ENCODE data around the gene DIS3L2.
"Not testable (repeated sequence)": the region's sequence is repeated elsewhere in the genome, so short reads cannot be mapped to it uniquely, and the experiment has no call there.

Gene DIS3L2

DNA sequence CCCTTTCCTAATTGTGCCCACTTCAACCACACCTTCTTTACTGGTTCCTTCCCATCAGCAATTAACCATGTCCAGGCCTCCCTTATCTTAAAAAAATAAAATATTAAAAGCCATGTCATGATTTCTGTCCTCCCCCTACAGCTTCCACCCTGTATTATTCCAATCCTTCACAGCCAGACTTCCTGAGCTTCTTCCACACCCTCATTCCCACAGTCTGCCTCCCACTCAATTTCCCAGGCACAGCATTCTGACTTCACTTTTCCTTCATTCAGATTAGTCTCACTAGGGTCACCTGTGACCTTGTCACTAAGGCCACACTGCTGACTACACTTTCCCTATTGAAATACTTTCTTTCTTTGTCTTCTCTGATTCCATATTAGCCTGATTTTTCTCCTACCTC, 159.4 kb downstream of the DIS3L2 start:
- DNase-seq (ENCODE audit: low spot score) = no peak

GRCh38 chr2:232124309-232124708, 162.8 kb downstream of the DIS3L2 start:
- no peak for DNase-seq (ENCODE audit: low spot score)

DNA sequence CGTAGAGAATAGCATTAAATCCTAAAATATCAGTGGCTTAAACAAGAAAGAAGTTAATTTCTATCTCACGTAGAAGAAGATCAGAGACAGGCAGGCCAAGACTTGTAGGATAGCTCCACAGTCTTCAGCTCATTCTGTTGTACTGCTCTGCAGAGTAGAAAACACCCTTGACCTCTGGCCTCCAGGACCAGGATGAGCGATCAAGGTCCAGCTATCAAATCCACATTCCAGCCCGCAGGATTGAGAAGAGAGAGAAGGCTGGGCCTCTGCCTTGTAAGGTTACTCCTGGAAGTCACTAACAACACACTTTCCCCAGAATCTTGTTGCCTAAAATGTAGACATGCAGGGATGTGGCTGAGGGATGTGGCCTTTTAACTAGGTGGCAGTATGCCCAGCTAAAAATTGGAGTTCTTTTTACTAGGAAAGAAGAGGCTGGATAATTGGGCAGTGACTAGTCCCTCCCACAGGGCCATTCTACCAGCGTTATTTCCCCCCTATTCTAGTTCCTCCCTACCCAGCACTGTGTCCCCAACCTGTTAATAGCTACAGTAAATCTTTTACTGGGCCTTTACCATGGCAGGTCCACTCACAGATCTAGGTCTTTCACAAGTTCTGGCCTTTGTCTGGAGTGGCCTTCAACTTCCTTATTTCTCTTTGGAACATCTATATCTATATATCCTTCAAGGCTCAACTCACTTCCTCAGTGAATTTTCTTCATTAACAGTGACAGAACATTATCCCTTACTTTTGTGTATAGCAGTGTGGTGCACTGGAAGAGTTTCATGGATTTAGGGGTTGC, 165.0 kb downstream of the DIS3L2 start:
- DNase-seq (ENCODE audit: low spot score) = no peak

DNA sequence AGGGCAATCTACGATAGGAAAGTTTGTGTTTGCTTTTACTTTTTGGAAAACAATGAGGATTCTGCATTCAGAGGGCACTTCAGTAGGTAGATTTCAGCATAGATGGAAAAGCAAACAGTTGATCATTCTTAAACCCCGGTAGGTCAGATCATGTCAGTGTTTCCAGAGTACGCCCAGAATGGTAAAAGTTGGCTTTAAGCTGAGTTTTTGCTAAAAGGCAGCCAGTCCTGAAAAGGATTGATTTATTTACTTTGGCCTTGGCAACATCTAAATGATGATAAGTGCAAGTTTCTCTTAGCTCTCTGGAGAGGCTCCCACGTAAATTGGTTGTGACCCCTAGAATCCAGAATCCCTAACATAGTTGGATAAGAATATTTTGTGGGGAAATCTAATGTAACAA, 168.0 kb downstream of the DIS3L2 start:
- no peak for DNase-seq (ENCODE audit: low spot score)

DNA sequence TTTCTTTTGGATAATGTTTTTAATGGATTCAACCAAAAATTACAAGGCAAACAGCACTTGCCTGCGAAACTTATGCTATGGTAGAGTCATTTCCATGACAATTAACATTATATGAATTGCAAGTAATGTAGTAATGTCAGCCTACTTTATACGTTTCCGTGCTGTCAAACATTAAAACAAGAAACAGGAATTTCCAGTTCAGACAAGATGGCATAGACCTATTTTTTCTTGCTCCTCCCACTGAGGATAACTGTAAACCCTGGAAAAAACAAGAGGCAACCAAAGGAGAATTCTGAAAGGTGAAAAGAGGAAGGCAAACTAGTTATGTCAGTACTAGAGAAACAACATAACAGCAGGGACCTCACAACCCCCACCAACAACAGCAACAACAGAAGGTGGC, 170.7 kb downstream of the DIS3L2 start:
- DNase-seq (ENCODE audit: low spot score) = no peak

DNA sequence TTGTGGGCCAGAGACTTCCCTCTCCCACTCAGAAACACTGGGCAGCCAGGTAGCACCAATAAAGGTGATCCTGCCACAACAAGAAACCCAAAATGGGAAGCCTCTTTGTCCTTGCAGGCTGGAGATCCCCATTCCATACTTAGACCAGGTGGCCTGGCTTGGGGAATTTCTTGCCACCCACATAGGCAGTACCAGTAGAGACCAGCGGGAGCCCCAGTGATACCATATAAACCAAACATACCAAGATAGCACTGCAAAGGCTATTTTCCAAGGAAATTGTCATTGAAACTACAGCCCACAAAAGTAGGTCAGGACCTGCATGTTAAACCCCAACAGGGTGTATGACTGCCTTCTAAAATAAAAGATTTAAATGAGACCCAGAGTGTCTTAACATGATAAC, 171.6 kb downstream of the DIS3L2 start:
- DNase-seq (ENCODE audit: low spot score) = no peak

GRCh38 chr2:232134939-232135338, 173.4 kb downstream of the DIS3L2 start:
- no peak for DNase-seq (ENCODE audit: low spot score)

DNA sequence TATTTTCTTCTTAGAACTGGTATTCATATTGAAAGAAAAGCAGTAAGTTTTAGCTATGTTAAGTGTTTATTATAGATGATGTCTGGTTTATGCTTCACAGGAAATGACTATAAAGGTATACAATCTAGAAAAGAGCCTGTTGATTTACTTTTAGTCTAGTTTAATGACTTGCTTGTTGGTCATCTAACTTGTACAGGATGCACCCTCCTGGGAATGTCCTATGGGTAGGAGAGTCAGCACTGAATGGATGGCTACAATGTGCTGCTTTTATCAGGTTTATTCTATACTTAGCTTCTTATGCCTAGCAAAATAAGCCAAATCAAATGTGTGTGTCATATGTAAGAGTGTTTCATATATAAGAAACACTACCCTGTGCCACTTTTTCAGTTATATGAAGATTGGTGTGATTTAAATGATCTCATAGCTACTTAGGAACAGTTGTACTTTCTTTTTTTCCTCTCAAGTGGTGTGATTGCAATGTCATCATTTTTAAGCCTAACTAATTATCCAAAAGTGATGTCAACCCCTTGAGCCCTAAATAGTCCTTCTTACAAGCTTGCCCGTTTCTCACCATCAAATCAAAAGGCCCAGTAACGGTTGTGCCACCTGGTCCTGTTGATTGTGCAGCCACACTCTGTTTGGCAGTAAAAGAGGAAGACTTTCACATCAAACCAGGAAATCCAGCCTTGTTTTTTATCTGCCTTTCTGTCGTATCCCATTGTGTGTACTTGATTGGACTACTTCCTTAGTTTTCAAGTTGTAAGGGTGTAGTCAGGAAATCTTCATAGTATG, 176.0 kb downstream of the DIS3L2 start:
- DNase-seq (ENCODE audit: low spot score) = no peak

- DNase-seq (ENCODE audit: low spot score) = no peak
Observed at GRCh38 chr2:232138441-232138840, 176.9 kb downstream of the DIS3L2 start.

DNA sequence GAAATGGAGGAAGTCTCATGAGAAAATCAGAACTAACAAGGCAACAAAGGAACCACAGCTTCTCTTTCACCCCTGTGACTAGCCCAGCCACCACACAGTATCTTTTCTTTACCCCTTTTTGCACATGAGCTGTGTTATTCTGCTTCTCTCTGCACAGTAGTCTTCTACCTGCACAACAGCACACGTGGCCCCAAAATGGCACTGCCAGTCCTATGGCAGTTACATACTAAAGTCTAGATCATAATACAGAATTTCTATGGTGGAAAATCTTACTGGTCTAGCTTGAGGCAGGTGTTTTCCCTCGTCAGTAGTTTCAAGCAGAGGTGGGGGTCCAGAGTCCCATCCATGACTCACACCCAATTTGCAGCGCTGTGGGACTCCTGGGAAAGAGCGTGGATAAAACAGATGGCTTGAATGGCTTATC, 177.7 kb downstream of the DIS3L2 start:
- no peak for DNase-seq (ENCODE audit: low spot score)

DNA sequence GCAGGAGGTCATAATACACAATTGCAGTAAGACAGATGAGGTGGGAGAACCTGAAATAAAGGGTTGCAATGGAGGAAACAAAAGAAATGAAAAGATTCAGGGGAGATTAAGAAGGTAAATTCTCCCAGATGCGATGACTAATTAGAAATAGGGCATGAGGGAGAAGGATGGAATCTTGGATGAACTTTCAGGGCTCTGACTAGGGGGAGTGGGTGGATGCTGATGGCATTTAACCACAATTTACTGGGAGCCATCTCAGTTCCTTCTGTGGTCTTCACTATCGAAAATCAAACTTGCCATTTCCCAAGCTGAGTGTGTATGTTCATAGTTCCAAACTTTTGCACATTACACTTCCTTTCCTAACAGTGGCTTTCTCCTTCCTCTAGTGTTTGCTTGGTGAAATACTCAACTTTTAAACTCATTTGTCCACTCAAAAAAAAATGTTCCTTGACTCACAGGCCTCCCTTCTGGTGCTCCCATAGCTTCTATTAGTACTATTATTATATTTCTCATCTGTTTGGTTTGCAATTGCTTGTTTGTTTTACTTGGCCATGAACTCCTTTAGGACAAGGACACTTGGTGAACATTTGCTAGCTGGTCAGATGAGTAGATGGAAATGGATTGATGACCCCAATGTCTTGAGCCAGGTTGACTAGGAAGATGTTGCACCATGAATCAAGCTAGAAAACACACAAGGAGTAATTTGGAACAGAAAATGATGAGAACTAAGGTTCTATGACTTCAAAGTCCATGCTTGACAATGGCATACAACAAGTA, 178.5 kb downstream of the DIS3L2 start:
- no peak for DNase-seq (ENCODE audit: low spot score)

- no peak for DNase-seq (ENCODE audit: low spot score)
Observed at GRCh38 chr2:232141591-232141990, 180.1 kb downstream of the DIS3L2 start.

GRCh38 chr2:232142049-232142448, 180.5 kb downstream of the DIS3L2 start:
- no peak for DNase-seq (ENCODE audit: low spot score)

- no peak for DNase-seq (ENCODE audit: low spot score)
Observed at GRCh38 chr2:232142502-232142901, 181.0 kb downstream of the DIS3L2 start.

- no peak for DNase-seq (ENCODE audit: low spot score)
Observed at GRCh38 chr2:232146294-232146693, 184.8 kb downstream of the DIS3L2 start.

GRCh38 chr2:232147440-232148077, 186.0 kb downstream of the DIS3L2 start:
- DNase-seq (ENCODE audit: low spot score) = no peak

DNA sequence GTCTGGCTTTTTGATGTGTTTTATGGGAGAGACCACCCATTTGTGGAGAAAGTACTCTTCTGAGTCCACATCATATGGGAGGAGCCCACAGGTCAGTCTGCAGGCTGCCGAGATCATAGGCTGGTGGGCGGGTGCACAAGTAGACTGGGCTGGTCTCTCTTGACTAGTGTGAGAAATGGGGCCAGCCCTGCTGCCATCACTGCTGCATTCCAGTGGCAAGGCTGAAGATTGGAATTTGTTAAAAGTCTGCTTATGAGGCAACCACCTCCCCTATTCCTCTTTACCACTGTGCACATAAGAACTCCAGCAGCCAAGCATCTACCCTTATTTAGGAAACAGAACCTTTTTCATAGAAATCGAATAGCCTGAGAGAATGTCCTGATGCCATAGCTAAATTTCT, 200.7 kb downstream of the DIS3L2 start:
- DNase-seq (ENCODE audit: low spot score) = no peak

DNA sequence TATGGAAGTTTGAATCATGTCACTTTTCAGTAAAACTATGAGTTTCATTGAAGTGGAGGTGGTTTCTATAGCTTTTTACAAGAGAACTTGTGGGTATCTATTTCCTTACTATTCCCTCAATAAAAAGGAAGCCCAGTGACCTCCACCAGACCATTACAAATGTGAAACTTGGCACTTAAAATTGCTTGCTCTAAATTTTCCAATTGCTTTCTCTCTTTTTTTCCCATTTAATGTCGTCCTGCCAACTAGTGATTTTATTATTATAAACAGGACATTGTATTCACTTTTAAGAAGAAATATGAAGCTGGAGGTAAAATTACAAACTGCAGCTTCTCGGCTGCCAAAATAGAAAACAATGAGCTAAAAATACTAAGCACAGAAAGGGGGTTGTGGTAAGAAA, 208.9 kb downstream of the DIS3L2 start:
- no peak for DNase-seq (ENCODE audit: low spot score)

DNA sequence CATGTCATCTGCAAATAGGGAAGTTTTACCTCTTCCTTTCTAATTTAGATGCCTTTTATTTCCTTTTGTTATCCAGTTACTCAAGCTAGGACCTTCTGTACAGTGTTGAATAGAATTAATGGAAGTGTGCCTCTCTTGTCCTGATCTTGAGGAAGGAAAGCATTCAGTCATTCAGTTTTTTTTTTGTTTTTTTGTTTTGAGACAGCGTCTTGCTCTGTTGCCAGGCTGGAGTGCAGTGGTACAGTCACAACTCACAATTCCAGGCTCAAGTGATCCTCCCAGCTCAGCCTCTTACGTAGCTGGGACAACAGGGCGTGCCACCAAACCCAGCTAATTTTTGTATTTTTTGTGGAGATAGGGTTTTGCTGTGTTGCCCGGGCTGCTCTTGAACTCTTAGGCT, 213.1 kb downstream of the DIS3L2 start:
- no peak for DNase-seq (ENCODE audit: low spot score)

- DNase-seq (ENCODE audit: low spot score) = not testable (repeated sequence)
Observed at GRCh38 chr2:232176587-232176986, 215.1 kb downstream of the DIS3L2 start.

GRCh38 chr2:232183279-232183678, 221.8 kb downstream of the DIS3L2 start:
- DNase-seq (ENCODE audit: low spot score) = no peak

DNA sequence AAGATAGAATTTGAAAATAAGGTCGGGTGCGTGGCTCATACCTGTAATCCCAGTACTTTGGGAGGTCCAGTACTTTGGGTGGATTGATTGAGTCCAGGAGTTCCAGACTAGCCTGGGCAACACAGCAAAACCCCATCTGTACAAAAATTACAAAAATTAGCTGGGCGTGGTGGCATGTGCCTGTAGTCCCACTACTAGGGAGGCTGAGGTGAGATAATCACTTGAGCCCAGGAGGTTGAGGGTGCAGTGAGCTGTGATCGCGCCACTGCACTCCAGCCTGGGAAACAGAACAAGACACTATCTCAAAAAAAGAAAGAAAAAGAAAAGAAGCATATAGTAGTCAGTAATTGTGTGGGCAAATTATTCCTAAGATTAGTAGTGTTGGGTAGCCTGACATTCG, 222.8 kb downstream of the DIS3L2 start:
- no peak for DNase-seq (ENCODE audit: low spot score)
